HepG2 (cell line): ENCODE measurements around the gene BBS1. TPM values are rescaled to one million over a fixed set of nuclear protein-coding genes. Genes with fewer than 3 reads are reported as not detected.

Experiments used
- HOXA3 ChIP-seq: sonication (generic); formaldehyde crosslinking; IDR thresholded peaks from 2 replicates; pipeline ENCODE4 v1.5.0; 2020; ENCODE audit warnings: missing genetic modification reagents
- JUNB ChIP-seq: sonication (generic); formaldehyde crosslinking; IDR thresholded peaks from 2 replicates; pipeline ENCODE4 v1.8.0; 2022; ENCODE audit warnings: missing genetic modification reagents, mild to moderate bottlenecking, borderline replicate concordance
- KDM2A ChIP-seq: sonication (generic); formaldehyde crosslinking; IDR thresholded peaks from 2 replicates; pipeline ENCODE4 v1.4.0; 2020; ENCODE audit warnings: low read depth, missing genetic modification reagents, borderline replicate concordance
- MTA1 ChIP-seq: sonication (generic); formaldehyde crosslinking; IDR thresholded peaks from 2 replicates; pipeline ENCODE4 v1.4.0; 2020; ENCODE audit warnings: missing genetic modification reagents, mild to moderate bottlenecking, borderline replicate concordance
- MYPOP ChIP-seq: sonication (generic); formaldehyde crosslinking; IDR thresholded peaks from 2 replicates; pipeline ENCODE4 v1.8.1; 2023; ENCODE audit warnings: mild to moderate bottlenecking, moderate library complexity, missing genetic modification reagents
- SKIL ChIP-seq: sonication (generic); formaldehyde crosslinking; IDR thresholded peaks from 2 replicates; pipeline ENCODE4 v1.8.0; 2022; ENCODE audit warnings: missing genetic modification reagents, mild to moderate bottlenecking, moderate library complexity, borderline replicate concordance
- ZBTB7A ChIP-seq: sonication (generic); formaldehyde crosslinking; IDR thresholded peaks from 2 replicates; pipeline ENCODE4 v1.8.0; 2022; ENCODE audit warnings: mild to moderate bottlenecking, missing genetic modification reagents
- ZHX2 ChIP-seq, 2 experiments: sonication (generic) in 1 of 2; formaldehyde crosslinking in 1 of 2; IDR thresholded peaks; 2 replicates each; pipeline versions ENCODE4 v1.6.1 to v1.9.0; 2014 to 2022; ENCODE audit warnings: antibody characterized with exemption in 1 of 2, borderline replicate concordance in 1 of 2, inconsistent platforms in 1 of 2, low read depth in 1 of 2, missing genetic modification reagents in 1 of 2
- ZMYM4 ChIP-seq: sonication (generic); formaldehyde crosslinking; IDR thresholded peaks from 2 replicates; pipeline ENCODE4 v1.8.1; 2023; ENCODE audit warnings: mild to moderate bottlenecking, missing genetic modification reagents
- ZNF337 ChIP-seq: sonication (generic); formaldehyde crosslinking; IDR thresholded peaks from 2 replicates; pipeline ENCODE4 v1.5.1; 2020; ENCODE audit warnings: missing genetic modification reagents, low read depth, mild to moderate bottlenecking, borderline replicate concordance
- ZNF564 ChIP-seq: sonication (generic); formaldehyde crosslinking; IDR thresholded peaks from 2 replicates; pipeline ENCODE4 v1.8.1; 2023; ENCODE audit warnings: mild to moderate bottlenecking, missing genetic modification reagents
- ZNF619 ChIP-seq: sonication (generic); formaldehyde crosslinking; IDR thresholded peaks from 2 replicates; pipeline ENCODE4 v1.4.0; 2020; ENCODE audit warnings: mild to moderate bottlenecking, missing genetic modification reagents
- ZNF660 ChIP-seq: sonication (generic); formaldehyde crosslinking; IDR thresholded peaks from 2 replicates; pipeline ENCODE4 v1.5.1; 2020; ENCODE audit warnings: mild to moderate bottlenecking, low read depth, missing genetic modification reagents, borderline replicate concordance
- polyA plus RNA-seq, 8 experiments: library from polyadenylated mRNA; depleted of rRNA in 3 of 8; stranded (reverse) in 7 of 8; unstranded in 1 of 8; fragments of >200 nt; fragmentation: Illumina TruSeq in 4 of 8; extraction: Trizol in 4 of 8; gene quantifications; 2 replicates each; pipeline versions ENCODE4 v1.2.1 to v1.2.3, GENCODE V29; 2011 to 2016; ENCODE audit warnings: low read depth in 4 of 8, missing spikeins in 1 of 8, mixed read lengths in 1 of 8; ENCODE audit not compliant: insufficient read depth in 1 of 8
- total RNA-seq, 5 experiments: library from RNA; depleted of rRNA; stranded (reverse); fragments of >200 nt; fragmentation: Illumina TruSeq; extraction: Trizol; gene quantifications; 2 replicates each; pipeline ENCODE4 v1.2.3, GENCODE V29; 2016; ENCODE audit warnings: low read depth in 1 of 5
- TF ChIP-seq, protein P1 (sequence below): IDR thresholded peaks from 2 replicates; pipeline ENCODE4 v1.4.0; 2020; ENCODE audit warnings: mild to moderate bottlenecking, missing genetic modification reagents
- TF ChIP-seq, protein P2 (sequence below): IDR thresholded peaks from 2 replicates; pipeline ENCODE4 v1.6.1; 2016; ENCODE audit warnings: low read depth, borderline replicate concordance

BBS1 gene
- total and polyA plus RNA-seq, 2 of the 13 experiments (the other 11 are each of a cell fraction or from before 2014, with no cell fraction given), result 11.7 to 14.1 TPM

DNA sequence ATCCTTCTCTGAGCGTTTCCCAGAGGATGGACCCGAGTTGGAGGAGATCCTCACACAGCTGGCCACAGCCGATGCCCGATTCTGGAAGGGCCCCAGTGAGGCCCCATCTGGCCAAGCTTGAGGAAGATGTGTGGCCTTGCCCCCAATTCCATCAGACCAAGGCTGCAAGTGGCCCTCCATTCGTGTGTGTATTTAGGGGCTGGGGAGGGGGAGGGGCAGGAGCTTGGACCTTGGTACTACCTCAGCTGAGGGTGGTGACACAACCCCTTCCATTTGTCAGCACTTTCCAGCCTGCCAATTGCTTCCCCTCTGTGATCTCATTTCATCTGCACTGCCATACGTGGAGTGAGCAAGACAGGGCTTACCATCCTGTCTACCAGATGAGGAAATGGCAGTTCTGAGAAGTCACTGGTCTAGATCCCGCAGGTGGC, 1.3 kb upstream of the BBS1 start (continued):
- 0 out of 2 replicates have a peak, but pooled peaks have one; percentile 9 for TF ChIP-seq ZHX2 (IDR thresholded peaks at IDR 0.05; ENCODE audit: low read depth)
- no peak for TF ChIP-seq ZHX2 (CRISPR knock-in tag; IDR thresholded peaks at IDR 0.05; ENCODE audit: borderline replicate concordance)
- no peak for TF ChIP-seq ZNF337
- 0 out of 2 replicates have a peak, but pooled peaks have one; percentile 35 for TF ChIP-seq ZMYM4 (CRISPR knock-in tag)
- TF ChIP-seq ZNF660 (CRISPR knock-in tag), result no peak
- no peak for TF ChIP-seq KDM2A (CRISPR knock-in tag)
- peak; percentile 47; the same call in 1 of the 2 replicates for TF ChIP-seq MTA1 (CRISPR knock-in tag)
- TF ChIP-seq, protein P1, sequence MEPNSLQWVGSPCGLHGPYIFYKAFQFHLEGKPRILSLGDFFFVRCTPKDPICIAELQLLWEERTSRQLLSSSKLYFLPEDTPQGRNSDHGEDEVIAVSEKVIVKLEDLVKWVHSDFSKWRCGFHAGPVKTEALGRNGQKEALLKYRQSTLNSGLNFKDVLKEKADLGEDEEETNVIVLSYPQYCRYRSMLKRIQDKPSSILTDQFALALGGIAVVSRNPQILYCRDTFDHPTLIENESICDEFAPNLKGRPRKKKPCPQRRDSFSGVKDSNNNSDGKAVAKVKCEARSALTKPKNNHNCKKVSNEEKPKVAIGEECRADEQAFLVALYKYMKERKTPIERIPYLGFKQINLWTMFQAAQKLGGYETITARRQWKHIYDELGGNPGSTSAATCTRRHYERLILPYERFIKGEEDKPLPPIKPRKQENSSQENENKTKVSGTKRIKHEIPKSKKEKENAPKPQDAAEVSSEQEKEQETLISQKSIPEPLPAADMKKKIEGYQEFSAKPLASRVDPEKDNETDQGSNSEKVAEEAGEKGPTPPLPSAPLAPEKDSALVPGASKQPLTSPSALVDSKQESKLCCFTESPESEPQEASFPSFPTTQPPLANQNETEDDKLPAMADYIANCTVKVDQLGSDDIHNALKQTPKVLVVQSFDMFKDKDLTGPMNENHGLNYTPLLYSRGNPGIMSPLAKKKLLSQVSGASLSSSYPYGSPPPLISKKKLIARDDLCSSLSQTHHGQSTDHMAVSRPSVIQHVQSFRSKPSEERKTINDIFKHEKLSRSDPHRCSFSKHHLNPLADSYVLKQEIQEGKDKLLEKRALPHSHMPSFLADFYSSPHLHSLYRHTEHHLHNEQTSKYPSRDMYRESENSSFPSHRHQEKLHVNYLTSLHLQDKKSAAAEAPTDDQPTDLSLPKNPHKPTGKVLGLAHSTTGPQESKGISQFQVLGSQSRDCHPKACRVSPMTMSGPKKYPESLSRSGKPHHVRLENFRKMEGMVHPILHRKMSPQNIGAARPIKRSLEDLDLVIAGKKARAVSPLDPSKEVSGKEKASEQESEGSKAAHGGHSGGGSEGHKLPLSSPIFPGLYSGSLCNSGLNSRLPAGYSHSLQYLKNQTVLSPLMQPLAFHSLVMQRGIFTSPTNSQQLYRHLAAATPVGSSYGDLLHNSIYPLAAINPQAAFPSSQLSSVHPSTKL, result peak; percentile 57
- TF ChIP-seq ZNF619 (CRISPR knock-in tag), result no peak
- TF ChIP-seq JUNB (CRISPR knock-in tag), result no peak
- no peak for TF ChIP-seq SKIL (CRISPR knock-in tag)
- no peak for TF ChIP-seq ZNF564 (CRISPR knock-in tag)
- 0 out of 2 replicates have a peak, but pooled peaks have one; percentile 31 for TF ChIP-seq ZBTB7A (CRISPR knock-in tag)
- TF ChIP-seq, protein P2, sequence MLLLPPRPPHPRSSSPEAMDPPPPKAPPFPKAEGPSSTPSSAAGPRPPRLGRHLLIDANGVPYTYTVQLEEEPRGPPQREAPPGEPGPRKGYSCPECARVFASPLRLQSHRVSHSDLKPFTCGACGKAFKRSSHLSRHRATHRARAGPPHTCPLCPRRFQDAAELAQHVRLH (CRISPR knock-in tag), result 0 out of 2 replicates have a peak, but pooled peaks have one; percentile 30
- TF ChIP-seq MYPOP (CRISPR knock-in tag), result no peak
- peak; percentile 59; the same call in 1 of the 2 replicates for TF ChIP-seq HOXA3 (CRISPR knock-in tag)
